ENCODE measurements around the gene CGNL1.

The CGNL1 gene

GRCh38 chr15:57580866-57581265 lies 204.6 kb downstream of the CGNL1 start:
- DNase-seq = no peak

- DNase-seq = no peak
Observed at GRCh38 chr15:57582090-57582489, 205.8 kb downstream of the CGNL1 start.

GRCh38 chr15:57583282-57583681 lies 207.0 kb downstream of the CGNL1 start:
- no peak for DNase-seq

- DNase-seq = no peak
Observed at GRCh38 chr15:57583720-57584119, 207.4 kb downstream of the CGNL1 start.

GRCh38 chr15:57586661-57587424 lies 210.5 kb downstream of the CGNL1 start:
- no peak for DNase-seq

GRCh38 chr15:57589281-57589680 lies 213.0 kb downstream of the CGNL1 start:
- no peak for DNase-seq

- DNase-seq = no peak
Observed at GRCh38 chr15:57589754-57590153, 213.4 kb downstream of the CGNL1 start.

GRCh38 chr15:57591237-57591821 lies 215.0 kb downstream of the CGNL1 start:
- DNase-seq = no peak

- no peak for DNase-seq
Observed at GRCh38 chr15:57591822-57592367, 215.6 kb downstream of the CGNL1 start, which contains the start of gene MYZAP. Gene MYZAP (plus strand): TSS chr15:57591904. CDS start chr15:57592035, 131 bp downstream.

- DNase-seq = no peak
Observed at GRCh38 chr15:57592426-57592825, 216.1 kb downstream of the CGNL1 start.

- DNase-seq = no peak
Observed at GRCh38 chr15:57592836-57593420, 216.6 kb downstream of the CGNL1 start.

GRCh38 chr15:57594479-57594878 lies 218.2 kb downstream of the CGNL1 start:
- no peak for DNase-seq

- DNase-seq = no peak
Observed at GRCh38 chr15:57595011-57595866, 218.9 kb downstream of the CGNL1 start.

GRCh38 chr15:57596301-57596855 lies 220.1 kb downstream of the CGNL1 start:
- DNase-seq = no peak

GRCh38 chr15:57596978-57597377 lies 220.7 kb downstream of the CGNL1 start:
- no peak for DNase-seq

- DNase-seq = no peak
Observed at GRCh38 chr15:57597431-57597830, 221.1 kb downstream of the CGNL1 start.

- no peak for DNase-seq
Observed at GRCh38 chr15:57598346-57598745, 222.0 kb downstream of the CGNL1 start.

GRCh38 chr15:57599296-57599810 lies 223.0 kb downstream of the CGNL1 start:
- no peak for DNase-seq

GRCh38 chr15:57600197-57600596 lies 223.9 kb downstream of the CGNL1 start:
- no peak for DNase-seq

Data from NCI-H2227 treated with DMSO at 0.1 percent for 48 hours (cell line).